Karpas-422 (cell line): ENCODE data around the gene SPATA31A6. TPM values are rescaled to one million over a fixed set of nuclear protein-coding genes. Genes with fewer than 3 reads are reported as not detected.
A peak's percentile ranks its signal among the peaks of the same experiment; 100 is the strongest.
"Not testable (repeated sequence)": the region's sequence is repeated elsewhere in the genome, so short reads cannot be mapped to it uniquely, and the experiment has no call there.

Source experiments
- DNase-seq: peaks from one replicate; pipeline ENCODE4 v3.0.0-alpha.2; 2015
- H2AFZ ChIP-seq: fragments of 200-600 bp; sonication (generic); 2 replicates; pipeline ENCODE4 v1.6.1; 2014; ENCODE audit warnings: antibody characterized with exemption, low read length, mixed read lengths
- H3K27ac ChIP-seq: fragments of 200-600 bp; sonication (generic); 2 replicates; pipeline ENCODE4 v1.5.1; 2014; ENCODE audit warnings: mild to moderate bottlenecking, low read length, moderate library complexity
- H3K27me3 ChIP-seq: fragments of 200-600 bp; sonication (generic); 2 replicates; pipeline ENCODE4 v1.6.1; 2014; ENCODE audit warnings: low read length, mixed read lengths
- H3K36me3 ChIP-seq: fragments of 200-600 bp; sonication (generic); 2 replicates; pipeline ENCODE4 v1.6.1; 2014; ENCODE audit warnings: low read length, mixed read lengths; ENCODE audit not compliant: insufficient read depth
- H3K4me1 ChIP-seq: fragments of 200-600 bp; sonication (generic); 2 replicates; pipeline ENCODE4 v1.6.1; 2014; ENCODE audit warnings: mild to moderate bottlenecking, low read length, mixed read lengths
- H3K4me2 ChIP-seq: fragments of 200-600 bp; sonication (generic); 2 replicates; pipeline ENCODE4 v1.6.1; 2014; ENCODE audit warnings: low read length, low read depth, mild to moderate bottlenecking; ENCODE audit not compliant: poor library complexity, severe bottlenecking
- H3K4me3 ChIP-seq: fragments of 200-600 bp; sonication (generic); 2 replicates; pipeline ENCODE4 v1.5.1; 2014; ENCODE audit warnings: mild to moderate bottlenecking, antibody characterized with exemption, low read length, mixed read lengths
- H3K79me2 ChIP-seq: fragments of 200-600 bp; sonication (generic); 2 replicates; pipeline ENCODE4 v1.6.1; 2014; ENCODE audit warnings: mild to moderate bottlenecking, low read length, mixed read lengths
- H3K9ac ChIP-seq: fragments of 200-600 bp; sonication (generic); 2 replicates; pipeline ENCODE4 v1.6.0; 2014; ENCODE audit warnings: low read length
- H3K9me2 ChIP-seq: fragments of 200-600 bp; sonication (generic), shearing (Covaris generic); replicated peaks from 2 replicates; pipeline ENCODE4 v1.6.0; 2014; ENCODE audit warnings: mild to moderate bottlenecking, low read length, moderate library complexity; ENCODE audit not compliant: insufficient read depth
- H3K9me3 ChIP-seq: fragments of 300-700, 200-600 bp; sonication (generic); 2 replicates; pipeline ENCODE4 v1.6.1; 2014; ENCODE audit warnings: low read length, mixed read lengths
- H4K20me1 ChIP-seq: fragments of 200-600 bp; sonication (generic); 2 replicates; pipeline ENCODE4 v1.6.1; 2014; ENCODE audit warnings: mild to moderate bottlenecking, antibody characterized with exemption, low read length, low read depth; ENCODE audit not compliant: insufficient read depth
- total RNA-seq: library from RNA; depleted of rRNA; stranded (reverse); fragments of >200 nt; shearing (Covaris generic); gene quantifications from 2 replicates; pipeline ENCODE4 v1.2.3, GENCODE V29; 2014; ENCODE audit warnings: low replicate concordance; rRNA removed

Gene SPATA31A6
- not detected in 2 replicates for total RNA-seq

DNA sequence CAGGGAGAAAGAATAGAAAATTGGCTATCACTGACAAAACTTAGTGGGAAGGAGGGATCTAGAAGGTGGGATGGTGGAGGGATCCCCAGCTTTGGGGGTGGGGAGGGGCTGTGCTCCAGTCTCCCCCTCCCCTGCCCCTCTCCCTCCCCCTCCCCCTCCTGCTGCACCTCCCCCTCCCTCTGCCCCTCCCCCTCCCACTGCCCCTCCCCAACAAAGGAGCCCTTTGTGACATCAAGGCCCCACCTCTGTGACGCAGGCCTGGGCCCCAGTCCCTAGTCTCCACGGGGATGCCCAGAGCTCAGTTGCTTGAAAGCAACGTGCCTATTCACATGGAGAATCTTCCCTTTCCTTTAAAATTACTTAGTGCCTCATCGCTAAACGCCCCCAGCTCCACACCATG lies at the start of gene SPATA31A6:
TSS of gene SPATA31A6 (plus strand) at position 301 of the 400 bp plus-strand sequence. CDS start at position 330, 29 bp downstream.
- H3K9me3 ChIP-seq, H3K27ac ChIP-seq, H3K4me2 ChIP-seq: not testable (repeated sequence)

DNA sequence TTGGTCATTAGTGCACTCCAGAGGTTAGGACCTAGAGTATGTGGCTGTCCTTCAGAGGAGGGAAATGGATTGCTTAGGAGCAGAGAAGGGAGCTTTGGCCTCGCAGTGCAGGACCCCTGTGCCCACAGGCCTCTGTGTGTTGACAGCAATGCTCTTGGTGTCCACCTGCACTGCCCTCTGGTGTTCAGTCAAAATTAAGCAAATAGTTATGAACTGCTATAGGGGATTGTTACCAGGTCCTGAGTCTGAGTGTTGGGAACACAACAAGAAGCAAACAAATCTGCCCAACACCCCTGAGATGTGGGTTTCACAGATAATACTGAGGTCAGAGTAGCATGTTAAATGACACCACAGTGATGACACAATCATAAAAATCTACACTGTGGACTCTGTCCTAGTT lies 23.2 kb upstream of the SPATA31A6 start:
- H3K27me3 ChIP-seq, H2AFZ ChIP-seq, H3K4me1 ChIP-seq, H3K27ac ChIP-seq, H3K9ac ChIP-seq, H3K79me2 ChIP-seq, H3K4me2 ChIP-seq, H3K36me3 ChIP-seq, H4K20me1 ChIP-seq, H3K4me3 ChIP-seq, H3K9me2 ChIP-seq, H3K9me3 ChIP-seq: not testable (repeated sequence)
- DNase-seq: peak; percentile 43

More for the DNA sequence above, at the start of gene SPATA31A6:
- not testable (repeated sequence) for H3K9ac ChIP-seq, H2AFZ ChIP-seq, H3K4me3 ChIP-seq, H3K36me3 ChIP-seq, H3K27me3 ChIP-seq, H3K79me2 ChIP-seq, H4K20me1 ChIP-seq, H3K4me1 ChIP-seq, H3K9me2 ChIP-seq, DNase-seq

GRCh38 chr9:42219861-42220260 lies 36.4 kb downstream of the SPATA31A6 start:
- H4K20me1 ChIP-seq, H3K36me3 ChIP-seq, H3K9me2 ChIP-seq, H3K4me2 ChIP-seq, H3K27ac ChIP-seq, H3K9ac ChIP-seq, H3K79me2 ChIP-seq, H3K4me3 ChIP-seq, H3K9me3 ChIP-seq, DNase-seq, H3K4me1 ChIP-seq, H2AFZ ChIP-seq, H3K27me3 ChIP-seq: not testable (repeated sequence)

- H3K79me2 ChIP-seq, H3K9me2 ChIP-seq, H3K27me3 ChIP-seq, H3K4me1 ChIP-seq, DNase-seq, H2AFZ ChIP-seq, H3K9me3 ChIP-seq, H3K4me3 ChIP-seq, H3K36me3 ChIP-seq, H4K20me1 ChIP-seq, H3K27ac ChIP-seq, H3K4me2 ChIP-seq, H3K9ac ChIP-seq: not testable (repeated sequence)
These were observed 39.8 kb downstream of the SPATA31A6 start for GRCh38 chr9:42223230-42223629.

DNA sequence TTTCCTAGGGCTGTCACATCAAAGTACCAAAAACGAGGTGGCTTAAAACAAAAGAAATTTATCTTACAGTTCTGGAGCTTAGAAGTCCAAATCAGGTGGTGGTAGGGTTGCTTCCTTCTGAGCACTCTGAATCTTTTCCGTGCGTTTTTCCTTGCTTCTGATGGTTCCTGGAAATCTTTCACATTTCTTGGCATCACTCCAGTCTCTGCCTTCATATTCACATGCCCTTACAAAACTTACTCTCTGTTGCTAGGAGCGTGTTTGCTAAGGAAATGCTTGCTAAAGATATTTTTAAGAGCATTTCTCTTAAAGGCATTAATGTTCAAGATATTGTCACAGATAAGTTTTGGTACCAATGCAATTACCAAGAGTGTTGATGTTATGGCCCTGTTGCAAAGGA lies 49.6 kb downstream of the SPATA31A6 start:
- H4K20me1 ChIP-seq, H3K9me2 ChIP-seq, H2AFZ ChIP-seq, H3K36me3 ChIP-seq, H3K9me3 ChIP-seq, H3K27ac ChIP-seq, DNase-seq, H3K9ac ChIP-seq, H3K4me3 ChIP-seq, H3K4me1 ChIP-seq, H3K27me3 ChIP-seq, H3K79me2 ChIP-seq, H3K4me2 ChIP-seq: not testable (repeated sequence)

DNA sequence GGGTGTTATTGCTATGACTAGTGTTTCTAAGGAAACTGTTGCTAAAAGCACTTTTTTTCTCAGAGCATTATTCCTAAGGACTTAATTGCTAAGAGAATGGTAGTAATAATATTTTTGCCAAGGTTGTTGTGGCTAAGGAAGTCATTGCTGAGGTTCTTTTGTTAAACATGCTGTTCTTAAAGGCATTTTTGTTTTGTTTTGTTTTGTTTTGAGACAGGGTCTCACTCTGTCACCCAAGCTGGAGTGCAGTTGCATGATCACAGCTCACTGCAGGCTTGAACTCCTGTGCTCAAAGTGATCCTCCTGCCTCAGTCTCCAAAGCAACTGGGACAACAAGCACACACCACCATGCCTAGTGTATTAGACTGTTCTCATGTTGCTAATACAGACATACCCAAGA lies 51.2 kb downstream of the SPATA31A6 start:
- not testable (repeated sequence) for H3K79me2 ChIP-seq, H2AFZ ChIP-seq, H3K36me3 ChIP-seq, H3K4me3 ChIP-seq, H3K9me2 ChIP-seq, H3K9ac ChIP-seq, H3K27me3 ChIP-seq, H4K20me1 ChIP-seq, H3K4me1 ChIP-seq, DNase-seq, H3K9me3 ChIP-seq, H3K27ac ChIP-seq, H3K4me2 ChIP-seq

- H2AFZ ChIP-seq, DNase-seq, H3K79me2 ChIP-seq, H3K9me2 ChIP-seq, H3K36me3 ChIP-seq, H3K4me3 ChIP-seq, H4K20me1 ChIP-seq, H3K27me3 ChIP-seq, H3K4me1 ChIP-seq, H3K4me2 ChIP-seq, H3K27ac ChIP-seq, H3K9ac ChIP-seq, H3K9me3 ChIP-seq: not testable (repeated sequence)
These were observed 52.0 kb downstream of the SPATA31A6 start for GRCh38 chr9:42235352-42235991.

DNA sequence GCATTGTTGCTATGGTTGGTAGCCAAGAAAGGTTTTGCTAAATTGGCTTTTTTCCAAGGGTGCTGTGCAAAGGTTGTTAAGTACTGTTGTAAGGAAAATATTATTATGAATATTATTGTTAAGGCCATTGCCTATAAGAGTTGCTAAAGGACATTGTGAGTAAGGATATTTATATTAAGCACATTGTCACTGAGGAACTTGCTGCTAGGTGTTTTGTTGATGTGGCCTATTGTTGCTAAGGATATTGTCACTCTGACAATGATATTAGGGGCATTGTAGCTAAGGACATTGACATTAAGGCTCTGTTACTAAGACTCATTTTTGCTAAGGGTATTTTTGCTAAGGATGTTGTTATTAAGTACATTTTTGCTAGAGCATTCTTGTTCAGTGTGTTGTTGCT lies 52.6 kb downstream of the SPATA31A6 start:
- DNase-seq, H4K20me1 ChIP-seq, H3K79me2 ChIP-seq, H2AFZ ChIP-seq, H3K9ac ChIP-seq, H3K27ac ChIP-seq, H3K4me1 ChIP-seq, H3K4me2 ChIP-seq, H3K9me3 ChIP-seq, H3K27me3 ChIP-seq, H3K36me3 ChIP-seq, H3K9me2 ChIP-seq, H3K4me3 ChIP-seq: not testable (repeated sequence)

DNA sequence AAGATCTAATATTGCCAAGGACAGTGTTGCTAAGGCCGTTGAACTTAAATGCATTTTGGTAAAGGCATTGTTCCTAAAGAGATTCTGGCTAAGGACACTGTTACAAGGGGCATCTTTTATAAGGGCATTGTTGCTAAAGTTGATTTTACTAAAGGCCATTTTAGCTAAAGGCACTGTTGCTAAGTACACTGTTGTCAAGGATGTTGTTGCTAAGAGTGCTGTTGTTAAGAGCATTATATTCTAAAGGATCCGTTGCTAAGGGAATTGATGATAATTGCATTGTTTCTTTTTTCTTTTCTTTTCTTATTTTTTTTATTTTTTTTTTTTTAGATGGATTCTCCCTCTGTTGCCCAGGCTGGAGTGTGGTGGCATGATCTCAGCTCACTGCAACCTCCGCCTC lies 53.9 kb downstream of the SPATA31A6 start:
- not testable (repeated sequence) for H3K9ac ChIP-seq, H2AFZ ChIP-seq, H3K9me3 ChIP-seq, H3K4me2 ChIP-seq, H3K36me3 ChIP-seq, H3K79me2 ChIP-seq, H3K9me2 ChIP-seq, DNase-seq, H3K27ac ChIP-seq, H3K4me3 ChIP-seq, H4K20me1 ChIP-seq, H3K27me3 ChIP-seq, H3K4me1 ChIP-seq
